Measurements from ENCODE around the gene PFKFB1.
"Not testable (repeated sequence)": the region's sequence is repeated elsewhere in the genome, so short reads cannot be mapped to it uniquely, and the experiment has no call there.

The PFKFB1 gene

GRCh38 chrX:54992911-54993622 is 921 bp downstream of the PFKFB1 start:
- no peak for DNase-seq

DNA sequence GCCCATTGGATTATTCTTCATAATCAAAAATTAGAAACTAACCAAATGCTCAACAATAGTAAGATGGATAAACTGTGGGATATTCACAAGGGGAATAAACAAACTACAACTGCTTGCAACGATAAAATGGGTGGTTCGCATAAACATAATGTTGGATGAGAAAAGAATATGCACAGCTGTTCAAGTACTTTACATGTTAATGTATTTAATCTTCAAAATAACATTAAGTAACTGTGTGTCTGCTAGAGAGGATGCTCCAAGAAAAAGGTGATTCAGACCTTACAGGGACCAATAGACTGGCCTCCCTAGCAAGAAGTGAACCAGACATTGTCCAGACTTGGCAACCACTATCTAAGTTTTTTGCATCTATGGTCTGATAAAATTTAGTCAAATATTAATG is 2.3 kb downstream of the PFKFB1 start:
- no peak for DNase-seq

DNA sequence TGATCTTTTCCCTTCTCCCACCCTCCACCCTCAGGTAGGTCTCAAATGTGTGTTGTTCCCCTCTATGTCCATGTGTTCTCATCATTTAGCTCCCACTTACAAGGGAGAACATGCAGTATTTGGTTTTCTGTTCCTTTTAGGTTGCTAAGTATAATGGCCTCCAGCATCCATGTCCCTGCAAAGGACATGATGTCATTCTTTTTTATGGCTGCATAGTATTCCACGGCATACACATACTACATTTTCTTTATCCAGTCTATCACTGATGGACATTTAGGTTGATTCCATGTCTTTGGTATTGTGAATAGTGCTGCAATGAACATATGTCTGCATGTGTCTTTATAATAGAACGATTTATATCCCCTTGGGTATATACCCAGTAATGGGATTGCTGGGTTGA is 10.7 kb downstream of the PFKFB1 start:
- not testable (repeated sequence) for DNase-seq

DNA sequence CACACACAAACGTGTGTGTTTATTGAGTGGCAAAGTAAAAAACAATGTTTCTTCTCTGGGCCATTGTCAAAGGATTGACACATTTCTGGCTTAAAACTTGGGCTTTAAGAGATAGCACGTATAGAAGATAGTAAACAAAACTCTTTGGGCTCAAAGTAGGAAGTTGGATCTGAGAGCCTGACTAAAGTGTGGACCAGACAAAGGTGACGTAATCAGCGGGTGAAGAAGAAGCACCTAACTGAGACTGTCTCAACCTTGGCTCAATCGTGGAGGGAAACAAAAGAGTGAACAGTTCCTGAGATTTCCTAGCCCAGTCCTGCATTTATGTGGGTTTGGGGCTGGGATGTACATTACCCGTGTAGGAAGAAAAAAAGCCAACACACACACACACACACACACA is 13.7 kb downstream of the PFKFB1 start:
- DNase-seq, result no peak

DNA sequence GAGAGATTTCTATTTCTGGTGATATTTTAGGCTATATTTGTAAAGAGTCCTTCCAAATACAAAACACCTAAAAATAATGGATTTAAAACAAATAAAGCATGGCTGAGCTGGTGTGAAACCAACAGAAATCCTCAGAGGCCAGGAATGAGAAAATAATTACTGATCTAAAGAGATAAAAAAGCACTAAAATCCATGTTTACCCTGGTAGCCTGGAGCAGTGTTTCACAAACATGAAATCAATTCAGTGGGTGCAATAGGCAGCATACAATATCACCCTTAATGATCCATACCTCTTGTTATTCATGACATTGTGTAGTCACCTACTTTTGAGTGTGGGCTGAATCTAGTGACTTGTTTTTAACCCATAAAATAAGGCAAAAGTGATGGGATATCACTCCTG is 14.6 kb downstream of the PFKFB1 start:
- DNase-seq, result peak; percentile 5

- DNase-seq, result no peak
These were observed 15.5 kb downstream of the PFKFB1 start for GRCh38 chrX:54978448-54978847.

DNA sequence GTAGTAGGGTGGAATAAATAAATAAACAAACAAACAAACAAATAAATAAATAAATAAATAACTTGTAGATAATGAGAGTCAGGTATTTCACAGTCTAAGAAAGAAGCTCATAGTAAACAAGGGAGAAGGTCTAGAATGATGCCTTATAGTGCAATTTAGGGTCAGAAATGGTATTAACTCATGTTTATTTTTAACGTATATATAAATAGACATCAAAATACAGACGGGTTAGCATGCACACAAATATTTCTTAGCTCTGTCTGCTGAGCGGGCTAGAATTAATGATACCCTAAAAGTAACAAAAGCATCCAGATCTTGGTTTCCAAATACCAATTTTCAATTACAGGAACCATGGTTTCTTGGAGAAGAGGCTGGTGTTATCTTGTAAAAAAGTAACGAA is 16.6 kb downstream of the PFKFB1 start:
- no peak for DNase-seq

- no peak for DNase-seq
These were observed 29.1 kb downstream of the PFKFB1 start for GRCh38 chrX:54964766-54965497.

- DNase-seq, result no peak
These were observed 32.2 kb downstream of the PFKFB1 start for GRCh38 chrX:54961750-54962149.

- DNase-seq, result peak; percentile 96
These were observed 43.1 kb downstream of the PFKFB1 start for GRCh38 chrX:54950730-54951375.

DNA sequence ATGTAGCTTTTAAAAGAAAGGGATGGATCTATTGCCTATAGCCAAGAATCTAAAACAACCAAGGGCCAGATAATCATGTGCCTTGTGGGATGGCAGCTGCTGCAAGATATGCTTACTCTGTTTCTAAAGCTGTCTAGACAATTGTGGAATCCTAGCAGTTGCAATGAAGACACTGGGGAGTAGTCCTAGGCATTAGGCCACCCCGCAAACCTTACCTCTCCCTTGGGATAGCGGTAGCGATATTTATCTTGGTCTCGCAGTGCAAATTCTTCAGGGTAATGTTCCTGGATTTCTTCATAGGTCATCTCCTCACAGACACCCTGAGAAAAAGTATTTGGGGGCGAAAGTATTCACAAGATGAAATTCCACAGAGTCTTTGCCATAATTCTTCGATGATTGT is 48.8 kb downstream of the PFKFB1 start:
- no peak for DNase-seq

- DNase-seq, result no peak
These were observed 49.2 kb downstream of the PFKFB1 start for GRCh38 chrX:54944816-54945215.

DNA sequence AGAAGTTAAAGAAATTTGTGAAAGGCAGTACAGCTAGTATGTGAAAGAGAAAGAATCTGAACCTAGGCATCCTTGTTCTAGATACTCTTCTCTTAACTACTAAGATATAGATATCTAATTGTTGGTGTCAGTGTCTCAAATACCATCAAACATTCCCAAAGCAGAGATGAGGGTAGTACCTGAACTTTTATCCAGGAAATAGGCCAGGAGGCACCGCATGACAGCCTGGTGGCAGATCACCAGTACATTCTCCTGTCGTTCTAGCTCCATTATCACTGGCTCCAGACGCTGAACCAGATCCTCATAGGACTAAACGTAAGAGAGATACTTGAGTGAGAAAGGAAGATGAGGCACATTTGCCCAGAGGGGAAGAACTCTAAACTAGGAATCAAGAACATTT is 56.6 kb downstream of the PFKFB1 start:
- DNase-seq, result no peak

GRCh38 chrX:54935306-54935705 is 58.7 kb downstream of the PFKFB1 start:
- no peak for DNase-seq

GRCh38 chrX:54934890-54935289 is 59.1 kb downstream of the PFKFB1 start:
- no peak for DNase-seq

- no peak for DNase-seq
These were observed 59.9 kb downstream of the PFKFB1 start for GRCh38 chrX:54934058-54934457.

DNA sequence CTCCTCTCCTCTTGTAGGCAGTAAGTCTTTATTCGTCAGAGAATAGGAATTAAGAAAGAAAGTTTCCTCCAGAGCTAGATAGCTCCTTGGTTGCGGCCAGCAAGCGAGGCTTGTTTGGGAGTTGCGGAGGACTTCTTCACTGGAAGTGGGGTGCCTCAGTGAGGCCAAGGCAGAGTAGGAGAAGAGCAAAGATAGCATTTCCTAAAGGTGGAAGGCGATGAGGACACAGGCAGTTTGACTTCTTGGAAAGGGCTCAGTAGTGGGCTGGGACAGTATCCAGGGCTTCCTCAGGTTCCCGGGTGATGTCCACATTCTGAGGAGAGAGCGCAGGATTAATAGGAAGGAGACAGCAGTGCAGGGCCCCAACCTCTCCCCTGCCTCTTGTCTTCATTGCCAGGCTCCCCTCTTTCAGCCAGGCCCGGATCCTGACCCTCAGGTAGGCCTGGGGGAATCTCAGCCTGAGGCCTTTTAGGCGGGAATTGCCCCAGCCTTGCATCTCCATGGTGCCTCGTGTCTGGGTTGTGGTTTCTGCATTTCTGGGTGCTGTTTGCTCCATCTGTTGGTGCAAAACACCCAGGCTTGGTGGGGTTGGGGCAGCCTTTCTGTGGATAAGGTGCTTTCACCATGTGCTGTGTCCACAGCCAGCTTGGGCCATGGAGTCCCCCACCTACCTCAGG is 60.7 kb downstream of the PFKFB1 start:
- DNase-seq, result no peak

DNA sequence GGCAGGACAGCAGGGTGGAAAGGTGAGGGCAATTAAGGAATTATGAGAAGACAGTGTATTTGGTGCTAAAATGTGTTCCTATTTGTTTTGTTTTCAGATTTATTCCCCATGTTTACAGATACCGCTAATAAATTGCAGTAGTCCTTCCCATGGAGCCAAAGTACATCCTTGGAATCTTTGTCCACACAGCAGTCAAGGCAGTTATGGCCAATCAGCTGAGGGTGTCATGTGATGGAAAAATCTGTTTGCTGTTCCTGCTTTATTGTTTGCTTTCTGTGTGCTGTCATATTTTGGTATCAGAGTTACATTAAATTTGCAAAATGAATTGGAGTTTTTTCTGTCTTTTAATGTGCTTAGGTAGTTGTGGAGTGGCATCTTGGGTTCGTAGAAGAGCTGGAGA is 62.9 kb downstream of the PFKFB1 start:
- no peak for DNase-seq

- DNase-seq, result no peak
These were observed 63.5 kb downstream of the PFKFB1 start for GRCh38 chrX:54930291-54931049.

DNA sequence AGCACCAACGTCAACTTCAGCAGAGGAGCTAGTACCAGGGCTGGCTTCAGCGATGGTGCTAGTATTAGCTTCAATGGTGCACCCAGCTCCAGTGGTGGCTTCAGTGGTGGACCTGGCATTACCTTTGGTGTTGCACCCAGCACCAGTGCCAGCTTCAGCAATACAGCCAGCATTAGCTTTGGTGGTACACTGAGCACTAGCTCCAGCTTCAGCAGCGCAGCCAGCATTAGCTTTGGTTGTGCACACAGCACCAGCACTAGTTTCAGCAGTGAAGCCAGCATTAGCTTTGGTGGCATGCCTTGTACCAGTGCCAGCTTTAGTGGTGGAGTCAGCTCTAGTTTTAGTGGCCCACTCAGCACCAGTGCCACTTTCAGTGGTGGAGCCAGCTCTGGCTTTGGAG is 65.1 kb downstream of the PFKFB1 start:
- no peak for DNase-seq

GRCh38 chrX:54926978-54927377 is 67.0 kb downstream of the PFKFB1 start:
- DNase-seq, result no peak

GRCh38 chrX:54923376-54923775 is 70.6 kb downstream of the PFKFB1 start:
- DNase-seq, result no peak

DNA sequence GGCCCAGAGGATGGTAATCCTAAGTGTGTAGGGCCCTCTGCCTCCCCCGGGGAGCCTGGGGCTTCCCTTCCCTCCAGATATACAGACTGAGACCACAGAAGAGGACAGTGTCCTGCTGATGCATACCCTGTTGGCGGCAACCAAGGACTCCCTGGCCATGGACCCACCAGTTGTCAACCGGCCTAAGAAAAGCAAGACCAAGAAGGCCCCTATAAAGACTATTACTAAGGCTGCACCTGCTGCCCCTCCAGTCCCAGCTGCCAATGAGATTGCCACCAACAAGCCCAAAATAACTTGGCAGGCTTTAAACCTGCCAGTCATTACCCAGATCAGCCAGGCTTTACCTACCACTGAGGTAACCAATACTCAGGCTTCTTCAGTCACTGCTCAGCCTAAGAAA is 71.4 kb downstream of the PFKFB1 start:
- no peak for DNase-seq
